GM12878 (cell line): ENCODE measurements around the gene ORAI3. TPM values are rescaled to one million over a fixed set of nuclear protein-coding genes. Genes with fewer than 3 reads are reported as not detected.

Source experiments
- ATAC-seq: fragments of 200-7000 bp; cut with Tn5 transposase; 3 replicates; pipeline ENCODE4 v1.9.1; 2020; ENCODE audit warnings: mild to moderate bottlenecking, moderate library complexity
- BruUV-seq: library from RNA; stranded (reverse); fragments of 400-500 nt; replicated peaks from 2 replicates; lab custom pipeline; 2021; lab: Mats Ljungman, UMichigan
- CTCF ChIA-PET: fragments of 300-600 bp; sonication (Branson Sonifier 250); formaldehyde crosslinking; extraction: SDS; loops from one replicate; lab custom pipeline; 2021; ENCODE audit warnings: inconsistent platforms; lab: Yijun Ruan, JAX
- POLR2A ChIA-PET: fragments of 350-600 bp; formaldehyde crosslinking; extraction: SDS; loops from one replicate; lab custom pipeline; 2021; ENCODE audit warnings: inconsistent platforms; lab: Charles Lee
- RAD21 ChIA-PET: fragments of 300-600 bp; sonication (Branson Sonifier 250); formaldehyde crosslinking; loops from one replicate; lab custom pipeline; 2023; ENCODE audit warnings: antibody characterized with exemption; ENCODE audit not compliant: unreplicated experiment; lab: Charles Lee
- SMC1A ChIA-PET: fragments of 300-600 bp; sonication (Branson Sonifier 250); formaldehyde crosslinking; loops from one replicate; lab custom pipeline; 2023; ENCODE audit not compliant: unreplicated experiment, uncharacterized antibody; lab: Charles Lee
- DNase-seq: peaks from one replicate; pipeline ENCODE4 v3.0.0-alpha.2; 2011; ENCODE audit warnings: low read depth, low spot score
- FAIRE-seq: peaks from 3 replicates; lab custom pipeline; 2011; peaks lifted over from hg19 to GRCh38; lab: Jason Lieb, UNC
- H2AFZ ChIP-seq: 2 replicates; pipeline ENCODE4 v1.6.0; 2011; ENCODE audit warnings: low read depth, low read length, control low read depth; ENCODE audit not compliant: control insufficient read depth
- H3K27ac ChIP-seq: 2 replicates; pipeline ENCODE4 v1.5.1; 2011; ENCODE audit warnings: control low read depth; ENCODE audit not compliant: control insufficient read depth, insufficient read depth
- H3K27me3 ChIP-seq, 2 experiments: replicated peaks in 1 of 2; 2 replicates each; pipeline versions ENCODE4 v1.6.0 to v1.6.1; 2011; ENCODE audit warnings: low read length in 1 of 2; ENCODE audit not compliant: control insufficient read depth in 2 of 2, insufficient read depth in 2 of 2
- H3K36me3 ChIP-seq, 2 experiments: 2 replicates each; pipeline ENCODE4 v1.5.1; 2011; ENCODE audit warnings: low read length in 1 of 2; ENCODE audit not compliant: control insufficient read depth in 2 of 2, insufficient read depth in 2 of 2
- H3K4me1 ChIP-seq: 2 replicates; pipeline ENCODE4 v1.6.1; 2011; ENCODE audit warnings: mild to moderate bottlenecking, low read length, moderate library complexity, mixed read lengths; ENCODE audit not compliant: control insufficient read depth, insufficient read depth
- H3K4me2 ChIP-seq: 2 replicates; pipeline ENCODE4 v1.6.0; 2011; ENCODE audit warnings: control low read depth; ENCODE audit not compliant: control insufficient read depth, insufficient read depth
- H3K4me3 ChIP-seq: fragments of 200-600 bp; sonication (generic); 2 replicates; pipeline ENCODE4 v1.5.1; 2016
- H3K79me2 ChIP-seq: 2 replicates; pipeline ENCODE4 v1.6.0; 2011; ENCODE audit warnings: low read length; ENCODE audit not compliant: control insufficient read depth, insufficient read depth
- H3K9ac ChIP-seq: 2 replicates; pipeline ENCODE4 v1.8.0; 2011; ENCODE audit warnings: low read length, control low read depth, mixed read lengths; ENCODE audit not compliant: control insufficient read depth, insufficient read depth
- H3K9me3 ChIP-seq: replicated peaks from 3 replicates; pipeline ENCODE4 v1.5.1; 2011; ENCODE audit warnings: mild to moderate bottlenecking, low read length; ENCODE audit not compliant: control insufficient read depth, insufficient read depth
- H4K20me1 ChIP-seq: 2 replicates; pipeline ENCODE4 v1.6.0; 2011; ENCODE audit not compliant: control insufficient read depth, insufficient read depth
- ATF7 ChIP-seq: fragments of 450-650 bp; IDR thresholded peaks from 2 replicates; pipeline ENCODE4 v1.6.1; 2016; ENCODE audit warnings: low read depth, mild to moderate bottlenecking
- NFYB ChIP-seq: IDR thresholded peaks from 2 replicates; pipeline ENCODE4 v1.6.1; 2011; ENCODE audit warnings: low read depth, mild to moderate bottlenecking, low read length, improper control_type of control experiment, moderate library complexity; ENCODE audit not compliant: insufficient read depth
- POLR2A ChIP-seq: IDR thresholded peaks from 2 replicates; pipeline ENCODE4 v1.6.1; 2011; ENCODE audit warnings: low read depth, mild to moderate bottlenecking, low read length
- RAD21 ChIP-seq: IDR thresholded peaks from 2 replicates; pipeline ENCODE4 v1.6.1; 2011; ENCODE audit warnings: mild to moderate bottlenecking, low read depth, low read length, moderate library complexity; ENCODE audit not compliant: insufficient read depth
- RBBP5 ChIP-seq: fragments of 200-600 bp; sonication (generic); conservative IDR thresholded peaks from 2 replicates; pipeline ENCODE4 v1.6.1; 2016
- SRF ChIP-seq, 2 experiments: IDR thresholded peaks; 2 replicates each; pipeline ENCODE4 v1.6.1; 2011; ENCODE audit warnings: low read depth in 2 of 2, low read length in 2 of 2, mild to moderate bottlenecking in 1 of 2, moderate library complexity in 1 of 2
- ZNF274 ChIP-seq: IDR thresholded peaks from one replicate; pipeline ENCODE4 v1.8.0; 2011; ENCODE audit not compliant: insufficient read length, insufficient read depth
- ZNF622 ChIP-seq: fragments of 450-650 bp; IDR thresholded peaks from 2 replicates; pipeline ENCODE4 v1.6.1; 2017; ENCODE audit warnings: mild to moderate bottlenecking, inconsistent platforms
- WGBS: methylation state at CpG from one replicate; pipeline ENCODE4 v1.1.6; 2016; ENCODE audit warnings: low lambda C conversion rate; ENCODE audit not compliant: insufficient replicate concordance, insufficient coverage; ENCODE audit errors: missing lambda C conversion rate; 5-methylcytosine and 5-hydroxymethylcytosine counted together
- in situ Hi-C: fragments of 300-500 bp; cut with MboI; formaldehyde crosslinking; loops from 9 replicates; pipeline ENCODE4 v1.14.3; 2018; ENCODE audit warnings: mixed read lengths
- intact Hi-C: fragments of 100-400 bp; cut with micrococcal nuclease; formaldehyde crosslinking; loops from one replicate; pipeline ENCODE4 v1.14.2; 2022; ENCODE audit not compliant: unreplicated experiment
- polyA plus RNA-seq, 11 experiments: library from polyadenylated mRNA; depleted of rRNA in 4 of 11; unstranded in 6 of 11; stranded (reverse) in 5 of 11; fragments of >200 nt; fragmentation: Nextera tagmentation in 4 of 11; fragmentation: Illumina TruSeq in 1 of 11; extraction: Ambion mirVana in 4 of 11; extraction: Trizol in 1 of 11; gene quantifications; 1 replicate in 1 of 11; 2 replicates in 10 of 11; pipeline versions ENCODE4 v1.2.1 to v1.2.3, GENCODE V29; 2011 to 2016; ENCODE audit warnings: inconsistent platforms in 2 of 11, missing spikeins in 2 of 11, low read depth in 1 of 11
- total RNA-seq, 4 experiments: library from RNA; depleted of rRNA in 3 of 4; stranded (reverse); fragments of >200 nt in 3 of 4; fragmentation: Illumina TruSeq in 1 of 4; extraction: Trizol in 1 of 4; gene quantifications; 2 replicates each; pipeline versions ENCODE4 v1.2.1 to v1.2.3, GENCODE V29; 2013 to 2021
- TF ChIP-seq, protein P1 (sequence below): IDR thresholded peaks from 2 replicates; pipeline ENCODE4 v1.6.1; 2011; ENCODE audit warnings: mild to moderate bottlenecking, low read depth, low read length, moderate library complexity; ENCODE audit not compliant: insufficient replicate concordance
- TF ChIP-seq, protein P2 (sequence below): fragments of 450-650 bp; IDR thresholded peaks from 2 replicates; pipeline ENCODE4 v1.6.1; 2017; ENCODE audit warnings: antibody characterized with exemption, mild to moderate bottlenecking, moderate library complexity

Gene ORAI3
- total and polyA plus RNA-seq, 10 of the 15 experiments (the other 5 are each of a cell fraction or from before 2014, with no cell fraction given), result 3.4 to 21.9 (median 16.2) TPM

DNA sequence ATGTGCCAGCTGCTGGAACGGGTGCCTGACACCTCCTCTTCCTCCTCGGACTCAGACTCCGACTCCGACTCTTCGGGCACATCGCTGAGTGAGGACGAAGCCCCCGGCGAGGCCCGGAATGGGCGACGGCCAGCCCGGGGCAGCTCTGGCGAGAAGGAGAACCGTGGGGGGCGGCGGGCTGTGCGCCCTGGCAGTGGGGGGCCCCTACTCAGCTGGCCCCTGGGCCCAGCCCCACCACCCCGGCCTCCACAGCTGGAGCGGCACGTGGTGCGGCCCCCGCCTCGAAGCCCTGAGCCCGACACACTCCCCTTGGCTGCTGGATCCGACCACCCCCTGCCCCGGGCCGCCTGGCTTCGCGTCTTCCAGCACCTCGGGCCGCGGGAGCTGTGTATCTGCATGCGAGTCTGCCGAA, 18.7 kb upstream of the ORAI3 start:
- H3K79me2 ChIP-seq, result peaks cover 2% of the 10 kb centered on the region; the same call in 1 of the 2 replicates
- DNase-seq, result no peak
- no peak for ATAC-seq
- WGBS, result 98% methylated on average over 33 of the region's 35 CpGs
- no peaks in the 10 kb centered on the region for H4K20me1 ChIP-seq
- ChIA-PET POLR2A (no interaction called here), SMC1A (no interaction called here), RAD21 (no interaction called here), CTCF (no interaction called here)
- H3K9me3 ChIP-seq, result no peaks in the 10 kb centered on the region
- FAIRE-seq, result no peak
- no peak overlapping the region for H3K9ac ChIP-seq
- H2AFZ ChIP-seq, result no peak overlapping the region
- peaks cover 0 to 13% of the 10 kb centered on the region in 2 experiments for H3K36me3 ChIP-seq
- H3K4me1 ChIP-seq, result 0 out of 2 replicates have a peak, but pooled peaks cover 1% of the 10 kb centered on the region
- no TSS peak for BruUV-seq
- no peak overlapping the region for H3K4me2 ChIP-seq
- no peaks in the 10 kb centered on the region for H3K27me3 ChIP-seq
- in situ Hi-C loops, result no loop called here
- intact Hi-C loops, result no loop called here
- TF ChIP-seq RAD21 (no peak), ATF7 (no peak), ZNF622 (no peak), SRF (IDR thresholded peaks at IDR 0.05; ENCODE audit: low read depth in 2 of 2, low read length in 2 of 2) (no peak), NFYB (no peak), POLR2A (no peak), RBBP5 (no peak), ZNF274 (no peak)
- TF ChIP-seq, protein P1, sequence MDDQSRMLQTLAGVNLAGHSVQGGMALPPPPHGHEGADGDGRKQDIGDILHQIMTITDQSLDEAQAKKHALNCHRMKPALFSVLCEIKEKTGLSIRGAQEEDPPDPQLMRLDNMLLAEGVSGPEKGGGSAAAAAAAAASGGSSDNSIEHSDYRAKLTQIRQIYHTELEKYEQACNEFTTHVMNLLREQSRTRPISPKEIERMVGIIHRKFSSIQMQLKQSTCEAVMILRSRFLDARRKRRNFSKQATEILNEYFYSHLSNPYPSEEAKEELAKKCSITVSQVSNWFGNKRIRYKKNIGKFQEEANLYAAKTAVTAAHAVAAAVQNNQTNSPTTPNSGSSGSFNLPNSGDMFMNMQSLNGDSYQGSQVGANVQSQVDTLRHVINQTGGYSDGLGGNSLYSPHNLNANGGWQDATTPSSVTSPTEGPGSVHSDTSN, result no peak
- TF ChIP-seq, protein P2, sequence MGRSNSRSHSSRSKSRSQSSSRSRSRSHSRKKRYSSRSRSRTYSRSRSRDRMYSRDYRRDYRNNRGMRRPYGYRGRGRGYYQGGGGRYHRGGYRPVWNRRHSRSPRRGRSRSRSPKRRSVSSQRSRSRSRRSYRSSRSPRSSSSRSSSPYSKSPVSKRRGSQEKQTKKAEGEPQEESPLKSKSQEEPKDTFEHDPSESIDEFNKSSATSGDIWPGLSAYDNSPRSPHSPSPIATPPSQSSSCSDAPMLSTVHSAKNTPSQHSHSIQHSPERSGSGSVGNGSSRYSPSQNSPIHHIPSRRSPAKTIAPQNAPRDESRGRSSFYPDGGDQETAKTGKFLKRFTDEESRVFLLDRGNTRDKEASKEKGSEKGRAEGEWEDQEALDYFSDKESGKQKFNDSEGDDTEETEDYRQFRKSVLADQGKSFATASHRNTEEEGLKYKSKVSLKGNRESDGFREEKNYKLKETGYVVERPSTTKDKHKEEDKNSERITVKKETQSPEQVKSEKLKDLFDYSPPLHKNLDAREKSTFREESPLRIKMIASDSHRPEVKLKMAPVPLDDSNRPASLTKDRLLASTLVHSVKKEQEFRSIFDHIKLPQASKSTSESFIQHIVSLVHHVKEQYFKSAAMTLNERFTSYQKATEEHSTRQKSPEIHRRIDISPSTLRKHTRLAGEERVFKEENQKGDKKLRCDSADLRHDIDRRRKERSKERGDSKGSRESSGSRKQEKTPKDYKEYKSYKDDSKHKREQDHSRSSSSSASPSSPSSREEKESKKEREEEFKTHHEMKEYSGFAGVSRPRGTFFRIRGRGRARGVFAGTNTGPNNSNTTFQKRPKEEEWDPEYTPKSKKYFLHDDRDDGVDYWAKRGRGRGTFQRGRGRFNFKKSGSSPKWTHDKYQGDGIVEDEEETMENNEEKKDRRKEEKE, result no peak
- H3K4me3 ChIP-seq, result no peak overlapping the region
- H3K27ac ChIP-seq, result no peak overlapping the region
